Bone marrow (tissue), 2 donors: ENCODE results near the gene UCMA.

Source experiments
- DNase-seq, 2 donors: peaks; one replicate each; lab custom pipeline; 2025; lab: John Stamatoyannopoulos, UW

The UCMA gene

DNA sequence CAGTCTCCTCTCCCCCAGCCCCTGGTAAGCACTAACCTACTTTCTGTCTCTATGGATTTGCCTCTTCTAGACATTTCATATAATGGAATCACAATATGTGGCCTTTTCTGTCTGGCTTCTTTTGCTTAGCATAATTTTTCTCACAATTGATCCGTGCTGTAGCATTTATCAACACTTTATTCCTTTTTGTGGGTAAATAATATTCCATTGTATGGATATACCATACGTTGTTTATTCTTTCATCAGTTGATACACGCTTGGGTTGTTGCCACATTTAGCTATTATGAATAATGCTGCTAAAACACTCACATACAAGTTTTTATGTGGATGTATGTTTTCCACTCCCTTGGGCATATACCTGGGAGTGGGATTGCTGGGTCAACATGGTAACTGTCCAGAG, 47.0 kb downstream of the UCMA start:
- no peak for DNase-seq

DNA sequence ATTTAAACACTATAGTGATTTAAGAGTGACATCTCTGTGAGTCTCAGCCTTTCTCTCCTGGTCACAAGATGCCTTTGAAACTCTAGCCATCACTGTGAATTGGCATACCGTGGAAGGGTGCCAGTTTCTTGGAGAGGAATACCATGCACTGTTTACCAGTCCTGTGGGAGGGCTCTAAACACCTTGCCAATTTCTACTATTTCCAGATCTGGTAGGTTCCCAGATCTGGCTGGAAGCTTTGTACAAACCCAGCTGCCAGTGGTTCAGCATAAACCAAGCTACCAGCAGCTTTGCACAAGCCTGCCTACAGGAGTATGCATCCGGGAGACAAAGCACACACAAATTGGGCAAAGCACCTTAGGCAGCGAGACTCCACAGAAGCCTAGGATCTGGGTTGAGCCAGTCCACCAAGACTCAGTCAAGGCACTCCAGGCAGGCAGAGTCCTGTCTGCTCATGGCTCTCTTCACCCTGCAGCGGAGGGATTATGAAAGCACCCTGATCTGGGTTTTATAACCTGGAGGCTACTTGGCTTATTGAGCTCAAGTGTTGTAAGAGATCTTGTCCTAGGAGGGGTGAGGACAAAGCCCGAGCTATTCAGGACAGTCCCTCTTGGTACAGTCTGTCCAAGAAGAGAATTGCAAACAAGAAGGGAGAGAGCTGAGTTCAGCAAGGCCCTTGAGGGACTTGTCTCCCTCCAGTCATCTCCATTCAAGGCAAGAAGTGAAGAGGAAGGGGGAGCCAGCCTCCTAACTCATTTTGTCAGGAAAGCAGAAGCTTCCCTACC, 49.3 kb downstream of the UCMA start:
- DNase-seq, result no peak

DNA sequence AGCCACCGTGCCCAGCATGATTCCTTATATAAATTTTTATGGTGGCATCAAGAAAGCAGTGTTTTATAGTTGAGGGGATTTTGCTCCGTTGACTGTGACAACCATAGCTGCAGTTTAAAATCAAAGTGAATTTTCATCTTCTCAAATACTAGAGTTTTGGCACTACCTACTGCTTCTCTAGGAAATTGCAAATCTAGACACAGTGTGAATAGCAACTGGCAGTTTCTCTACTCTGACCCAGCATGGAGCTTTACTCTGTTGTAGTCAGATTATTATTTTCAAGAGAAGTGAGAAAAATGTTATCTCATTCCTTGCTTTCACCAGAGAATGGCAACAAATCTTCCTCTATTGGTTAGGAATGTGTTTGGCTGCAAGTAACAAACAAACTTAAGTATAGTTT, 49.9 kb downstream of the UCMA start:
- no peak for DNase-seq

DNA sequence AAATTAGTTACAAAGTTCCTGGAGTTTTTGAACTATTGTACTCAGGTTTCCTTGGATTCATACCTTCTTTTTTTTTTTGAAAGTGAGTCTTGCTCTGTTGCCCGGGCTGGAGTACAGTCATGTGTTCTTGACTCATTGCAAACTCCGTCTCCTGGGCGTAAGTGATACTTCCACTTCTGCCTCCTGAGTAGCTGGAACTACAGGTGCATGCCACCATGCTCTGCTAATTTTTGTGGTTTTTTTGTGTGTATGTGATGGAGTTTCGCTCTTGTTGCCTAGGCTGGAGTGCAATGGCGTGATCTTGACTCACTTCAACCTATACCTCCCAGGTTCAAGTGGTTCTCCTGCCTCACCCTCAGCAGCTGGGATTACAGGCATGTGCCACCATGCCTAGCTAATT, 50.5 kb downstream of the UCMA start:
- DNase-seq, result no peak

DNA sequence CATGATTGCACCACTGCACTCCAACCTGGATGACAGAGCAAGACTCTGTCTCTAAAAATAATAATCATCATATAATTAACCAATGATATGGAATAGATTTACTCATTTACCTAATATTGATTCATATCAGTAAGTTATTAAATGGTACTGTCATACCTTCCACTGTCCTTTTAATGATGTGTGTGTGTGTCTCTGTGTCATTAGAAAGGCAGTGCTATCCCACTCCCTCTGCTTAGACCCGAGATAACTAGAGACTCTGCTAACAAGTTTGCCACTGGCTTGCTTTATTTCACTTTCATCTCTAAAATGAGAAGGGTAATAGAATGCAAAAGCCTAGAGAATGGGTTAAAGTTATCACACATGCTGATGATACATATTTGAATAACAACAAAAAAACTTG, 51.8 kb downstream of the UCMA start:
- DNase-seq, result no peak

DNA sequence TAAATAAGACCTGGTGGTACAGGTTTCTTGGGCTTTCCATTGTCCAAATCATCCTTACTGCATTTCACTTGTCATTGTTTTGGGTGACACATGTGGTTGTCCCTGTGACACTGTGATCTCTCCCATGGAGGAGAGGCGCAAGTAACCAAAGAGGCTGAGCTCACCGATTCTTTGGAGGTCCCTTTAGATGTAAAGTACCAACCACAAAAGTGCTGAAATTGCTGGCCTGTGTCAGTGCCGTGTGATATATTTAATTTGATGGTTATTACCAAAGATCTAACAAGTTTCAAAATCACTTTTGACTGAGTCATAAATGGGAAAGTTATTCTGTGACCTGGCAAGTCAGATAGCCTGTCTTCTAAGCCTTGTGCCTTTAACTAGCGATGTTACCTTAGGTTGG, 53.4 kb downstream of the UCMA start:
- DNase-seq, result no peak

DNA sequence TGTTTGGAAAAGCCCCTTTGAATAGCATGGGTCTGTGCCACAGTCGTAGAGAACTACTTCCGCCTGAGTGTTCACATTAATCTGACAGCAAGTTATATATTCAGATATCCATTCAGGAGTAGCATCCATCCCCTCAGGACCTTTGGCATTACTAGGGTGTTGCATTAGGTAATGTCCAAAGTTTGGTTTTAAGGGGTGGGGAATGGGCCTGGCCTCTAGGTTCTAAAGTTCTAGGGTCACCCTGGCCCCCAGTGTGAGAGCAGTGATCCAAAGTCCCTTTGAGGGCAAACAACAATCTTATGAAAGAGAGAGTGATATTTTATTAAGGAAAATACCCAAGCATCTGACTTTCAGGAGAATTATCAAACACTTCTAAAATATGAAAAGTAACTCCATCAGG, 60.6 kb downstream of the UCMA start:
- no peak for DNase-seq
